Fibroblast of mammary gland (primary cell): Measurements from ENCODE around the gene RPLP1.

Source experiments
- DNase-seq: peaks from one replicate; pipeline ENCODE4 v3.0.0-alpha.2; 2010; ENCODE audit warnings: low read depth
- H3K4me3 ChIP-seq: 2 replicates; pipeline ENCODE4 v1.5.1; 2011; ENCODE audit warnings: low read depth, mild to moderate bottlenecking, low read length, moderate library complexity; ENCODE audit not compliant: control insufficient read depth
- CTCF ChIP-seq: conservative IDR thresholded peaks from 2 replicates; pipeline ENCODE4 v1.5.1; 2011; ENCODE audit warnings: low read depth, low read length, inconsistent platforms; ENCODE audit not compliant: control insufficient read depth, insufficient read depth

The RPLP1 gene

GRCh38 chr15:69475769-69476358 is 23.2 kb downstream of the RPLP1 start:
- peak; percentile 66 for DNase-seq
- peak; percentile 96 for TF ChIP-seq CTCF
- H3K4me3 ChIP-seq, result no peak overlapping the region

GRCh38 chr15:69476704-69477473 is 24.3 kb downstream of the RPLP1 start:
- H3K4me3 ChIP-seq, result no peak overlapping the region
- DNase-seq, result no peak

GRCh38 chr15:69478259-69478781 is 25.7 kb downstream of the RPLP1 start:
- no peak overlapping the region for H3K4me3 ChIP-seq
- TF ChIP-seq CTCF, result peak; percentile 85
- DNase-seq, result peak; percentile 38

More at GRCh38 chr15:69476704-69477473, 24.3 kb downstream of the RPLP1 start:
- no peak for TF ChIP-seq CTCF

- DNase-seq, result no peak
- H3K4me3 ChIP-seq, result no peak overlapping the region
- no peak for TF ChIP-seq CTCF
Measured at GRCh38 chr15:69479081-69479480, 26.5 kb downstream of the RPLP1 start.

- no peak for DNase-seq
- no peak overlapping the region for H3K4me3 ChIP-seq
- TF ChIP-seq CTCF, result no peak
Measured at GRCh38 chr15:69479971-69480370, 27.4 kb downstream of the RPLP1 start.

GRCh38 chr15:69480932-69481331 is 28.3 kb downstream of the RPLP1 start:
- no peak for TF ChIP-seq CTCF
- DNase-seq, result no peak
- H3K4me3 ChIP-seq, result no peak overlapping the region
